GM18502 (cell line): Measurements from ENCODE around the gene ATP13A5.

Experiments
- ATAC-seq: cut with Tn5 transposase; IDR thresholded peaks from one replicate; pipeline ENCODE4 v1.9.1; 2021; ENCODE audit warnings: mild to moderate bottlenecking; ENCODE audit not compliant: unreplicated experiment, poor library complexity

Gene ATP13A5

GRCh38 chr3:193378706-193379105 is at the start of gene ATP13A5:
ATP13A5 (minus strand) TSS chr3:193378753; CDS start chr3:193378725, 28 bp downstream.
- ATAC-seq, result no peak

- ATAC-seq, result no peak
Observed at GRCh38 chr3:193418576-193419373, 40.2 kb upstream of the ATP13A5 start.

GRCh38 chr3:193416629-193417028 is 38.1 kb upstream of the ATP13A5 start:
- no peak for ATAC-seq

GRCh38 chr3:193407688-193408087 is 29.1 kb upstream of the ATP13A5 start:
- no peak for ATAC-seq

- ATAC-seq, result no peak
Observed at GRCh38 chr3:193407112-193407511, 28.6 kb upstream of the ATP13A5 start.

GRCh38 chr3:193403307-193403706 is 24.8 kb upstream of the ATP13A5 start:
- no peak for ATAC-seq

- ATAC-seq, result no peak
Observed at GRCh38 chr3:193400304-193400703, 21.8 kb upstream of the ATP13A5 start.

GRCh38 chr3:193396451-193397244 is 18.1 kb upstream of the ATP13A5 start:
- no peak for ATAC-seq

GRCh38 chr3:193391902-193392301 is 13.3 kb upstream of the ATP13A5 start:
- ATAC-seq, result no peak

GRCh38 chr3:193389335-193389734 is 10.8 kb upstream of the ATP13A5 start:
- no peak for ATAC-seq

GRCh38 chr3:193388361-193388760 is 9.8 kb upstream of the ATP13A5 start:
- no peak for ATAC-seq

- ATAC-seq, result no peak
Observed at GRCh38 chr3:193387596-193387995, 9.0 kb upstream of the ATP13A5 start.

- no peak for ATAC-seq
Observed at GRCh38 chr3:193377591-193377990, 962 bp downstream of the ATP13A5 start.

GRCh38 chr3:193375614-193376013 is 2.9 kb downstream of the ATP13A5 start:
- no peak for ATAC-seq

- ATAC-seq, result peak; percentile 65
Observed at GRCh38 chr3:193372783-193373182, 5.8 kb downstream of the ATP13A5 start.

- ATAC-seq, result no peak
Observed at GRCh38 chr3:193367868-193368267, 10.7 kb downstream of the ATP13A5 start.

- no peak for ATAC-seq
Observed at GRCh38 chr3:193357291-193357690, 21.3 kb downstream of the ATP13A5 start.

GRCh38 chr3:193354423-193354822 is 24.1 kb downstream of the ATP13A5 start:
- no peak for ATAC-seq

GRCh38 chr3:193350744-193351143 is 27.8 kb downstream of the ATP13A5 start:
- no peak for ATAC-seq

- no peak for ATAC-seq
Observed at GRCh38 chr3:193348686-193349085, 29.9 kb downstream of the ATP13A5 start.
